ENCODE data around the gene ECT2L. TPM values are rescaled to one million over a fixed set of nuclear protein-coding genes. Genes with fewer than 3 reads are reported as not detected.

The ECT2L gene
- polyA plus RNA-seq, 1 of the 3 experiments (the other 2 are of a cell fraction) = 0.02 TPM

DNA sequence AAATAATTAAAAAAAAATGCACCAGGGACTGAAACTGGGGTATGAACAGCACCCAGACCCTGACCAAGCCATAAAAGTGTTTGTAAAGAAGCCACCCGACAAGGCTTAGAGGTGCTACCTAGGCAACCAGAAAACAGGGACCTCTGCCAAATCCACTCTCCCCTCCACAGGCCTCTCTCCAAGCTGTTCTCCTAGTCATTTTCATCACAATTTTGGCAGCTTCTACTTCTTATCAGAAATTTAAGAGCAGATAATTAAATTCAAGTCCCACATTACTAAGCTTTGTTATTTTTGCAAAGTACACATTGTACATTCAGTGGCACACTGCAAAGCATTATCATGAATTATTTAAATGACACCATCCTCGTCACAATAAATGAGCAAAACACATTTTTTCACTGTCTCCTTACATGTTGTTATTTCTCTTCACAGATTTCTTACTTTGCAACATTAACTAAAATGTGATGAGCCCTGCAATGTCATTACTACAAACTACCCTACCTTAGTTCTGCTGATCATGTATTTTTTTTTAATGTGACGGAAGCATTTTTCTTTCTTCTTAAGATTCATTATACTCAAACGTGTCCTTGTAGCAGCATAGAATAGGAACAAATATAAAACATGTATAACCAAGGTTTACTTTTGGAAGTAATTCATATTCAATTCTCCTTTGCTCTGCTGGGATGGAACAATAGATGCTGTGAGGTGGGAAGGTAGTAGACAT is 38.1 kb downstream of the ECT2L start:
- no peaks in the 10 kb centered on the region for H4K20me1 ChIP-seq (ENCODE audit: insufficient read depth)
- H3K9ac ChIP-seq = no peak overlapping the region
- 54% methylated on average over 4 of the region's 4 CpGs for WGBS (ENCODE audit: low lambda C conversion rate)
- no peaks in the 10 kb centered on the region for H3K9me3 ChIP-seq
- no peak overlapping the region for H3K27ac ChIP-seq (ENCODE audit: low read depth in 2 of 2, low read length in 1 of 2)
- ChIA-PET CTCF (interaction anchor here (1.7 kb wide), 1 partner anchor 18 kb away, joined by 6 read pairs; no protein-coding TSS in a partner anchor), POLR2A (no interaction called here)
- DNase-seq = no peak
- H3K27me3 ChIP-seq (ENCODE audit: insufficient read depth) = no peaks in the 10 kb centered on the region
- no peaks in the 10 kb centered on the region; a peak in 1 of 4 replicates for H3K4me1 ChIP-seq (ENCODE audit: control insufficient read depth in 1 of 2, insufficient read depth in 2 of 2, low read depth in 1 of 2, low read length in 1 of 2)
- TF ChIP-seq USF2 (IDR thresholded peaks at IDR 0.05; ENCODE audit: borderline replicate concordance, low read depth, low read length) (no peak), SIN3A (IDR thresholded peaks at IDR 0.05; ENCODE audit: borderline replicate concordance, low read depth, low read length) (no peak), EP300 (IDR thresholded peaks at IDR 0.05; ENCODE audit: borderline replicate concordance in 1 of 2, low read depth in 1 of 2, low read length in 1 of 2) (no peak), ELF1 (IDR thresholded peaks at IDR 0.05) (no peak), FOSL2 (IDR thresholded peaks at IDR 0.05; ENCODE audit: borderline replicate concordance, low read depth) (no peak), EZH2phosphoT487 (IDR thresholded peaks at IDR 0.05; ENCODE audit: borderline replicate concordance, low read depth) (no peak), JUND (IDR thresholded peaks at IDR 0.05) (no peak), TEAD4 (IDR thresholded peaks at IDR 0.05; ENCODE audit: borderline replicate concordance, insufficient read depth) (no peak), FOXJ3 (CRISPR knock-in tag; IDR thresholded peaks at IDR 0.05) (no peak), RFX5 (IDR thresholded peaks at IDR 0.05; ENCODE audit: low read length) (no peak), RXRA (IDR thresholded peaks at IDR 0.05; ENCODE audit: borderline replicate concordance, low read depth) (no peak)
- TF ChIP-seq, protein P1, sequence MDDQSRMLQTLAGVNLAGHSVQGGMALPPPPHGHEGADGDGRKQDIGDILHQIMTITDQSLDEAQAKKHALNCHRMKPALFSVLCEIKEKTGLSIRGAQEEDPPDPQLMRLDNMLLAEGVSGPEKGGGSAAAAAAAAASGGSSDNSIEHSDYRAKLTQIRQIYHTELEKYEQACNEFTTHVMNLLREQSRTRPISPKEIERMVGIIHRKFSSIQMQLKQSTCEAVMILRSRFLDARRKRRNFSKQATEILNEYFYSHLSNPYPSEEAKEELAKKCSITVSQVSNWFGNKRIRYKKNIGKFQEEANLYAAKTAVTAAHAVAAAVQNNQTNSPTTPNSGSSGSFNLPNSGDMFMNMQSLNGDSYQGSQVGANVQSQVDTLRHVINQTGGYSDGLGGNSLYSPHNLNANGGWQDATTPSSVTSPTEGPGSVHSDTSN (IDR thresholded peaks at IDR 0.05) = no peak
- H3K36me3 ChIP-seq (replicated peaks in 1 of 2; ENCODE audit: control insufficient read depth in 1 of 2, insufficient read depth in 2 of 2, low read length in 1 of 2) = no peaks in the 10 kb centered on the region
- no peaks in the 10 kb centered on the region for H3F3A ChIP-seq (replicated peaks; ENCODE audit: insufficient read depth)
- no peak overlapping the region for H3K4me2 ChIP-seq
- H3K9me2 ChIP-seq = no peaks in the 10 kb centered on the region
- H3K4me3 ChIP-seq (ENCODE audit: low read depth in 2 of 2, low read length in 1 of 2) = no peak overlapping the region
- no peak overlapping the region for H2AFZ ChIP-seq (ENCODE audit: low read depth)
- H3K79me2 ChIP-seq (ENCODE audit: insufficient read depth) = no peaks in the 10 kb centered on the region

GRCh38 chr6:138837246-138837645 is 41.4 kb downstream of the ECT2L start:
- H3K9me2 ChIP-seq = no peaks in the 10 kb centered on the region
- no peaks in the 10 kb centered on the region for H3K36me3 ChIP-seq (replicated peaks in 1 of 2; ENCODE audit: control insufficient read depth in 1 of 2, insufficient read depth in 2 of 2, low read length in 1 of 2)
- H3K27me3 ChIP-seq (ENCODE audit: insufficient read depth) = no peaks in the 10 kb centered on the region
- H3K4me1 ChIP-seq (ENCODE audit: control insufficient read depth in 1 of 2, insufficient read depth in 2 of 2, low read depth in 1 of 2, low read length in 1 of 2) = no peaks in the 10 kb centered on the region; a peak in 1 of 4 replicates
- WGBS (ENCODE audit: low lambda C conversion rate) = 52% methylated on average over 6 of the region's 6 CpGs
- H2AFZ ChIP-seq (ENCODE audit: low read depth) = no peak overlapping the region
- H3K9me3 ChIP-seq = no peaks in the 10 kb centered on the region
- DNase-seq = no peak
- TF ChIP-seq USF2 (IDR thresholded peaks at IDR 0.05; ENCODE audit: borderline replicate concordance, low read depth, low read length) (no peak), CHD2 (IDR thresholded peaks at IDR 0.05; ENCODE audit: low read length, partially characterized antibody) (no peak), CTCF (IDR thresholded peaks at IDR 0.05) (no peak), RAD21 (IDR thresholded peaks at IDR 0.05; ENCODE audit: low read length) (no peak), RFX5 (IDR thresholded peaks at IDR 0.05; ENCODE audit: low read length) (no peak), ELF1 (IDR thresholded peaks at IDR 0.05) (no peak), NFIC (IDR thresholded peaks at IDR 0.05; ENCODE audit: borderline replicate concordance) (no peak), RCOR1 (IDR thresholded peaks at IDR 0.05; ENCODE audit: low read length) (no peak)
- POLR2A ChIA-PET = no interaction called here
- H3F3A ChIP-seq (replicated peaks; ENCODE audit: insufficient read depth) = no peaks in the 10 kb centered on the region
- no peak overlapping the region for H3K4me2 ChIP-seq
- no peak overlapping the region for H3K27ac ChIP-seq (ENCODE audit: low read depth in 2 of 2, low read length in 1 of 2)
- no peaks in the 10 kb centered on the region for H4K20me1 ChIP-seq (ENCODE audit: insufficient read depth)
- no peak overlapping the region for H3K4me3 ChIP-seq (ENCODE audit: low read depth in 2 of 2, low read length in 1 of 2)
- H3K79me2 ChIP-seq (ENCODE audit: insufficient read depth) = no peaks in the 10 kb centered on the region
- CTCF ChIA-PET = no interaction called here
- no peak overlapping the region for H3K9ac ChIP-seq
